ENCODE results near the gene AXIN1. TPM values are rescaled to one million over a fixed set of nuclear protein-coding genes. Genes with fewer than 3 reads are reported as not detected.

The AXIN1 gene, protein sequence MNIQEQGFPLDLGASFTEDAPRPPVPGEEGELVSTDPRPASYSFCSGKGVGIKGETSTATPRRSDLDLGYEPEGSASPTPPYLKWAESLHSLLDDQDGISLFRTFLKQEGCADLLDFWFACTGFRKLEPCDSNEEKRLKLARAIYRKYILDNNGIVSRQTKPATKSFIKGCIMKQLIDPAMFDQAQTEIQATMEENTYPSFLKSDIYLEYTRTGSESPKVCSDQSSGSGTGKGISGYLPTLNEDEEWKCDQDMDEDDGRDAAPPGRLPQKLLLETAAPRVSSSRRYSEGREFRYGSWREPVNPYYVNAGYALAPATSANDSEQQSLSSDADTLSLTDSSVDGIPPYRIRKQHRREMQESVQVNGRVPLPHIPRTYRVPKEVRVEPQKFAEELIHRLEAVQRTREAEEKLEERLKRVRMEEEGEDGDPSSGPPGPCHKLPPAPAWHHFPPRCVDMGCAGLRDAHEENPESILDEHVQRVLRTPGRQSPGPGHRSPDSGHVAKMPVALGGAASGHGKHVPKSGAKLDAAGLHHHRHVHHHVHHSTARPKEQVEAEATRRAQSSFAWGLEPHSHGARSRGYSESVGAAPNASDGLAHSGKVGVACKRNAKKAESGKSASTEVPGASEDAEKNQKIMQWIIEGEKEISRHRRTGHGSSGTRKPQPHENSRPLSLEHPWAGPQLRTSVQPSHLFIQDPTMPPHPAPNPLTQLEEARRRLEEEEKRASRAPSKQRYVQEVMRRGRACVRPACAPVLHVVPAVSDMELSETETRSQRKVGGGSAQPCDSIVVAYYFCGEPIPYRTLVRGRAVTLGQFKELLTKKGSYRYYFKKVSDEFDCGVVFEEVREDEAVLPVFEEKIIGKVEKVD
- total RNA-seq (14.5 TPM), polyA plus RNA-seq (ENCODE audit: insufficient read depth in 1 of 8, insufficient read length in 8 of 8, low replicate concordance in 1 of 8) (10 to 100 TPM; 11.5 to 19.2 (median 14.2) TPM)
- long read RNA-seq, donor 1, partial matches to known transcripts = 9 of 9 reads
- long read RNA-seq, donor 1, other reads (novel, unspliced or antisense) = 0 of 9 reads
- long read RNA-seq, donor 2 = 0 reads
- long read RNA-seq, donor 3, partial matches to known transcripts = 0 of 3 reads
- long read RNA-seq, donor 3, other reads (novel, unspliced or antisense) = 0 of 3 reads
- long read RNA-seq, donor 4, partial matches to known transcripts = 0 of 3 reads
- long read RNA-seq, donor 4, other reads (novel, unspliced or antisense) = 0 of 3 reads
- long read RNA-seq, donor 5, partial matches to known transcripts = 0 of 1 reads
- long read RNA-seq, donor 5, other reads (novel, unspliced or antisense) = 0 of 1 reads
- long read RNA-seq, donor 6, partial matches to known transcripts = 0 of 1 reads
- long read RNA-seq, donor 6, other reads (novel, unspliced or antisense) = 0 of 1 reads
- long read RNA-seq, donor 7, partial matches to known transcripts = 0 of 1 reads
- long read RNA-seq, donor 7, other reads (novel, unspliced or antisense) = 0 of 1 reads
- long read RNA-seq, donor 8 = 0 reads
- long read RNA-seq, donor 9, partial matches to known transcripts = 0 of 2 reads
- long read RNA-seq, donor 9, other reads (novel, unspliced or antisense) = 0 of 2 reads
- long read RNA-seq, donor 10 = 0 reads
- long read RNA-seq, donor 11 = 0 reads

DNA sequence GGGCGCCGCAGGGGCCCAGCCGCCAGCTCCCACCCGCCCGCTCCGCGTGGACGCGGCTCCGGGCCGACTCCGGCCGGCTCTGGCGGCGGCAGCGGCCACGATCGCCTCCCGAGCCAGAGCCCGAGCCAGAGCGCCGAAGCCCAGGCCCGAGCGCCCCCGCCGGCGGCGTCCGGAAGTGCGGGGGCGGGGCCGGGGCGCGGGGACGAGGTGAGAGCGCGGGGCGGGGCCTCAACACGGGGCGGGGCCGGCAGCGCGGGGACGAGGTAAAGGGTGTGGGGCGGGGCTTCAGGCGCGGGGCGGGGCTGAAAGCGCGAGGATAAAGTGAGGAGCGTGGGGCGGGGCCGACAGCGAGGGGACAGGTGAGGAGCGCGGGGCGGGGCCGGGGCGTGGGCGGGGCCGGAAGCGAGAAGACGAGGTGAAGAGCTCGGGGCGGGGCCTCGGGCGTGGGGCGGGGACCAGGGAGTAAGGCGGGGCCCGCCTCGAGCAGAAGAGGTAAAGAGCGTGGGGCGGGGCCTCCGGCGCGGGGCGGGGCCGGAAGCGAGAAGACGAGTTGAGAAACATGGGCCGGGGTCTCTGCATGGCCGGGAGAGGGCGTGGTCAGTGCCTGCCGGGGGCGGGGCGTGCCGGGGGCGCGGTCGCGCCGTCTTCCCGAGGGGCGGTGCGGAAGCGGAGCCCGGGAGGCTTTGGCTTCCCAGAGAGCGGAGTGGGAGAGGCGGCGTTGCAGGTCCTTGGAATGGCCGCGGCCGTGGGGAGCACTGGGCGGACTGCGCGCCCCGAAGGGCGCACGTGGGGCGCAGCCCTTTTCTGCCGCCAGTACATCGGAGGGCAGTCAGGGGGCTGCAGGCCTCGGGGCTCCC is at the start of gene AXIN1:
Gene AXIN1, minus strand, starts transcription at position 177 of the 857 bp plus-strand sequence. CDS start 5,698 bp downstream, outside the sequence.
- peak within 1 kb of the TSS; percentile 20 for H3K27ac ChIP-seq (ENCODE audit: low read length)

DNA sequence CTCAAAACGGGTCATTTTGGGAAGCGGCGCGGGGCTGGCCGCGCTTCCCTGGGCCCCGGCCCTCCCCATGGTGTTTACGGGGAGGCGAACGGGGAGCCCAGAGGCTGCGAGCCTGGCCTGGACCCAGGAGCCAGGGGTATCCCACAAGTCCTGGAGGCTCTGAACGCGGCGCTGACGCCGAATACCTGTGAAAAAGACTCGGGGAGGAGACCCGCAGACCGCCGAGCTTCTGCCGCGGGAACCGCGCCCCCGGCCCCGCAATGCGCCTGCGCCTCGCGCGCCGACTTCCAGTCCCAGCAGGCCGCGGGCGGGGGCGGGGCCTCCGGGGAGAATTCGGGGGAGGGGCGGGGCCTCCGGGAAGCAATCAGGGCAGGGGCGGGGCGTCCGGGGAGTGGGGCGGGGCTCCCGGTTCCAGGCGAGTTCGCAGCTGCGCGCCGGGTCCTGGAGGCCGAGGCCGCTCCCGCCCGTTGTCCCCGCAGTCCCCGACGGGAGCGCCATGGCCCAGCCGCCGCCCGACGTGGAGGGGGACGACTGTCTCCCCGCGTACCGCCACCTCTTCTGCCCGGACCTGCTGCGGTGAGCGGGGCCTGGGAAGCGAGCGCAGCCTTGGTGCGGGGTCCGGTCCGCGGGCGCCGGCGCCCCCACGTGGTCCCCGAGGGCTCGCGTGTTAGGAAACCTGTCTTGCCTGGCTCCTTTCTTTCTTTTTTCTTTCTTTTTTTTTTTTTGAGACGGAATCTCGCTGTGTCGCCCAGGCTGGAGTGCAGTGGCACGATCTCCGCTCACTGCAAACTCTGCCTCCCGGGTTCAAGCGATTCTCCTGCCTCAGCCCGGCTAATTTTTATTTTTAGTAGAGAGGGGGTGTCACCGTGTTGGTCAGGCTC is 49.2 kb upstream of the AXIN1 start, which contains the start of gene DECR2:
Gene DECR2, plus strand, starts transcription at position 418 of the 881 bp plus-strand sequence. Its CDS starts 79 bp downstream, at position 497.
- peaks cover 15% of the 10 kb centered on the region for H3K36me3 ChIP-seq (ENCODE audit: control insufficient read depth, insufficient read depth, low read length)
- H3K4me1 ChIP-seq (ENCODE audit: control insufficient read depth, insufficient read depth, low read length) = peaks cover 23% of the 10 kb centered on the region
- 0% methylated on average over 69 of the region's 91 CpGs for WGBS (ENCODE audit: insufficient coverage)
- DNase-seq = peak; percentile 96
- no peaks in the 10 kb centered on the region for H3K9me3 ChIP-seq (replicated peaks; ENCODE audit: control insufficient read depth, low read depth, low read length)
- peak within 1 kb of the TSS; percentile 94 for H3K4me3 ChIP-seq (ENCODE audit: low read length)
- H3K27me3 ChIP-seq (ENCODE audit: control insufficient read depth, insufficient read depth, low read length) = no peaks in the 10 kb centered on the region
- peak within 1 kb of the TSS; percentile 88 for H3K27ac ChIP-seq (ENCODE audit: low read length)

More for the DNA sequence above, at the start of gene AXIN1:
- H3K9me3 ChIP-seq (replicated peaks; ENCODE audit: control insufficient read depth, low read depth, low read length) = no peaks in the 10 kb centered on the region
- WGBS (ENCODE audit: insufficient coverage) = under 1% methylated on average over 90 of the region's 113 CpGs
- DNase-seq = peak; percentile 94
- H3K27me3 ChIP-seq (ENCODE audit: control insufficient read depth, insufficient read depth, low read length) = no peaks in the 10 kb centered on the region
- peaks cover 18% of the 10 kb centered on the region for H3K36me3 ChIP-seq (ENCODE audit: control insufficient read depth, insufficient read depth, low read length)
- H3K4me1 ChIP-seq (ENCODE audit: control insufficient read depth, insufficient read depth, low read length) = peaks cover 12% of the 10 kb centered on the region
- H3K4me3 ChIP-seq (ENCODE audit: low read length) = peak within 1 kb of the TSS; percentile 62

DNA sequence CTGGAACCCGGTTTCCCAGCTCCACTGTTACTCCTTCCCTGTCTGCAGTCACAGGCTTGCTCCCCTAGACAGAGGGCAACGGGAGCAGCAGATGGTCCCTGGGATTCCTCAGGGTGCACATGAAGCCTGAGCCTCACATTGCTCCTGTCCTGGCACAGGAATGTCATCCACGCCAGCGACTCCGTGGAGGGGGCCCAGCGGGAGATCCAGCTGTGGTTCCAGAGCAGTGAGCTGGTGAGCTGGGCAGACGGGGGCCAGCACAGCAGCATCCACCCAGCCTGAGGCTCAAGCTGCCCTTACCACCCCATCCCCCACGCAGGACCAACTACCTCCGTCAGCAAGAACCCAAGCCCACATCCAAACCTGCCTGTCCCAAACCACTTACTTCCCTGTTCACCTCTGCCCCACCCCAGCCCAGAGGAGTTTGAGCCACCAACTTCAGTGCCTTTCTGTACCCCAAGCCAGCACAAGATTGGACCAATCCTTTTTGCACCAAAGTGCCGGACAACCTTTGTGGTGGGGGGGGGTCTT is 47.6 kb upstream of the AXIN1 start:
- Histone ChIP-seq H3K27me3 (ENCODE audit: control insufficient read depth, insufficient read depth, low read length) (no peaks in the 10 kb centered on the region), H3K4me3 (ENCODE audit: low read length) (no peak overlapping the region), H3K9me3 (replicated peaks; ENCODE audit: control insufficient read depth, low read depth, low read length) (no peaks in the 10 kb centered on the region), H3K4me1 (ENCODE audit: control insufficient read depth, insufficient read depth, low read length) (peaks cover 26% of the 10 kb centered on the region), H3K27ac (ENCODE audit: low read length) (peak overlapping the region; percentile 29), H3K36me3 (ENCODE audit: control insufficient read depth, insufficient read depth, low read length) (peaks cover 15% of the 10 kb centered on the region)
- 64% methylated on average over 9 of the region's 10 CpGs for WGBS (ENCODE audit: insufficient coverage)
- DNase-seq = no peak

DNA sequence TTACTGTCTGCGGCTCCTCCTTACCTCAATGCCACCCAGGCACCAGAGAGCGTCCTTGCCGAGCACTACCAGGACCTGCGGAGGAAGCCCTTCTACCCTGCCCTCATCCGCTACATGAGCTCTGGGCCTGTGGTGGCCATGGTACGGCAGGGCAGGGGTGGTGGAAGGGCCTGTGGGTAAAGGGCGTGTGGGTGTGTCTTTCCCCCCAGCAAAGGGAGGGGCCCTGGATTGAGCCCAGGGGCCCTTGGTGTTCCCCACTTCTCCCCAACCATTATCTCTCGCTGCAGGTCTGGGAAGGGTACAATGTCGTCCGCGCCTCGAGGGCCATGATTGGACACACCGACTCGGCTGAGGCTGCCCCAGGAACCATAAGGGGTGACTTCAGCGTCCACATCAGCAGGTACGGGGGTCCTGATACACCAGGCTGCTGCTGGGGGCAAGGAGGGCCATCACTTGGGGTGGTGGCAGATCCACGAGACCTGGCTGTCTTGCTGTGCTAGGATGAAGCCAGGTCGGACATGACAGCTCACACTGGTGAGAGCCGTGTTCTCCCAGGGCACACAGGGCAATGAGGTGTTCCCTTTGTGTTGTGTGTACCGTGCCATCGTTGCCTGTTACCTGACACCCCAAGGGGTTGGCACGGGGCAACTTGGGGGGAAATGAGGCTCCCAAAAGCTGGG is 47.0 kb upstream of the AXIN1 start:
- Histone ChIP-seq H3K27ac (ENCODE audit: low read length) (no peak overlapping the region), H3K4me3 (ENCODE audit: low read length) (no peak overlapping the region), H3K27me3 (ENCODE audit: control insufficient read depth, insufficient read depth, low read length) (no peaks in the 10 kb centered on the region), H3K36me3 (ENCODE audit: control insufficient read depth, insufficient read depth, low read length) (peaks cover 15% of the 10 kb centered on the region), H3K4me1 (ENCODE audit: control insufficient read depth, insufficient read depth, low read length) (peaks cover 26% of the 10 kb centered on the region), H3K9me3 (replicated peaks; ENCODE audit: control insufficient read depth, low read depth, low read length) (no peaks in the 10 kb centered on the region)
- DNase-seq = no peak
- WGBS (ENCODE audit: insufficient coverage) = 83% methylated on average over 14 of the region's 22 CpGs

DNA sequence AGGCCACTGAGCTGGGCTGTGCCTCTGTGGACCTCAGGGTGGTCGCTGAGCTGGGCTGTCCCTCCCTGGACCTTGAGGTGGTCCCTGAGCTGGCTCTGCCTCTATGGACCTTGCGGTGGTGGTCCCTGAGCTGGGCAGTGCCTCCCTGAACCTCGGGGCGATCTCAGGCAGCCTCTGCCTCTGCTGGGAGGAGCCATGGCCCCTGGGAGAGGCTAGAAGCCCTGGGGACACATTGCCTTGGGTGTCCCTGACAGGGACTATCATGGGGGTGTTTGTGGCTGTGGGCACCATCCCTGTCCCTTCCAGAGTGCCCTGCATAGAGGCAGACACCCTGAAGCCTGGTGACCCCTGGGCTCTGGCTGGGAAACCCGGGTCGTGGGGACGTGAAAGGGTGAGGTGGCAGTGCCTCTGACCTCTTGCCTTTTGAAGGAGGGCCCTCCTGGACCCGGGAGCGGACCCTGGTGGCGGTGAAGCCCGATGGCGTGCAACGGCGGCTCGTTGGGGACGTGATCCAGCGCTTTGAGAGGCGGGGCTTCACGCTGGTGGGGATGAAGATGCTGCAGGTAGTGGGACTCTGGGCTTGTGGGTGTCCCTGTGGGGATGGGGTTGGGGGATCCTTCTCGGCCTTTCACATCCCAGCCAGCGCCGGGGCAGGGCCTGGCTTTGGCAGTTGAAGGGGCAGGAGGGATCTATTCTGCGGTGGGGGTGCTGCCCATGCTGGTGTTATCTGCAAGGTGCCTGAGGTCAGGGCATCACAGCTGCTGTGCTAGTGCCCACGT is 46.2 kb upstream of the AXIN1 start:
- WGBS (ENCODE audit: insufficient coverage) = 76% methylated on average over 10 of the region's 24 CpGs
- H3K4me1 ChIP-seq (ENCODE audit: control insufficient read depth, insufficient read depth, low read length) = peaks cover 26% of the 10 kb centered on the region
- H3K4me3 ChIP-seq (ENCODE audit: low read length) = no peak overlapping the region
- H3K27me3 ChIP-seq (ENCODE audit: control insufficient read depth, insufficient read depth, low read length) = no peaks in the 10 kb centered on the region
- peaks cover 15% of the 10 kb centered on the region for H3K36me3 ChIP-seq (ENCODE audit: control insufficient read depth, insufficient read depth, low read length)
- H3K27ac ChIP-seq (ENCODE audit: low read length) = no peak overlapping the region
- DNase-seq = no peak
- H3K9me3 ChIP-seq (replicated peaks; ENCODE audit: control insufficient read depth, low read depth, low read length) = no peaks in the 10 kb centered on the region

DNA sequence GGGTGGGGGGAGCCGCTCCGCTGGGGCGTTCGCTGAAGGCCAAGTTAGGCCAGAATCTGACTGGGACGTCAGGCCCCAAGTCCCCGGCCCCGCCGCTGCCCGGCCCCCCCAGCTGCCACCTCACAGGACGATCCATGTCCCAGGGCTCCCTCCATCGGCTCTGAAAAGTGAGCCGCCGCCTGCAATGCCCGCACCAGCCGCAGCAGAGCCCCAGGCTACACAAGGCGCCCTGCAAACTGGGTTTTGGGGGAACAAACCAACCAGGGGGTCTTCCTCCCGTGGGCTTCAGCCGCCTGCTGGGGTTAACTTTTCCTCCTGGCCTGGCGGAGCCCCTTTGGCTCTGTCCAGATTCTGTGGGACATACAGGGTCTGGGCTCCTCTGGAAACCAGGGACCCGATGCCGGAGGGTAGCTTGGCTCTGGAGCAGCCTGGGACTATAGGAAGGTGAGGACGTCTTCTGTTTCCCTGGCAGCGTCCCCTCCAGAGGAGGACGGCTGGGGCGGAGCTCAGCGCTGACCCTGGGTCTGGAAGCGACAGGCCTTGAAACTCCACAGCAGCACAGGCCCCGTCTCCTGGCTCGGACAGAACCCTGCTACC is 45.3 kb upstream of the AXIN1 start:
- no peaks in the 10 kb centered on the region for H3K27me3 ChIP-seq (ENCODE audit: control insufficient read depth, insufficient read depth, low read length)
- peaks cover 26% of the 10 kb centered on the region for H3K4me1 ChIP-seq (ENCODE audit: control insufficient read depth, insufficient read depth, low read length)
- H3K36me3 ChIP-seq (ENCODE audit: control insufficient read depth, insufficient read depth, low read length) = peaks cover 15% of the 10 kb centered on the region
- 11% methylated on average over 22 of the region's 29 CpGs for WGBS (ENCODE audit: insufficient coverage)
- peak overlapping the region; percentile 77 for H3K27ac ChIP-seq (ENCODE audit: low read length)
- peak; percentile 81 for DNase-seq
- H3K9me3 ChIP-seq (replicated peaks; ENCODE audit: control insufficient read depth, low read depth, low read length) = no peaks in the 10 kb centered on the region
- peak overlapping the region; percentile 23 for H3K4me3 ChIP-seq (ENCODE audit: low read length)

DNA sequence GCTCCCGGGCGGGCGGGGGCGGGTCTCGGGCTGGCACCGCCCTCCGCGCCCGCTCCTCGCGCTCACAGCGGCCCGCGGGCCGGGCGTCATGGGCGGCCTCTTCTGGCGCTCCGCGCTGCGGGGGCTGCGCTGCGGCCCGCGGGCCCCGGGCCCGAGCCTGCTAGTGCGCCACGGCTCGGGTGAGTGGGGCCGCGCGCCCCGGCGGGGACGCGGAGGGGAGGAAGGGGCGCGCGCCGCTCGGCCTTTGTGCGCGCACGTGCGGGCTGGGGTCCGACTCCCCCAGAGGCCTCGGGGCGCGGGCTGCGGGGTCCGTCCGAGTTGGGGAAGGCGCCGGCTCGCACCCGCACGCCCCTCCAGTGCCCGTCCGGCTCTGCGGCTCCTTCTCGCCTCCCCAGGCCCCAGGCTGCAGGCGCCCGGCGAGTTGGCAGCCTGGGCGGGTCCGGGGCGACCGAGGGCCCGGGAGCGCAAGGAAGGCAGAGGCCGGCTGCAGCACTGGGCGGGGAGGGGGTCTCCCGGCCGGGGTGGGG is 44.7 kb upstream of the AXIN1 start, which contains the start of gene NME4:
Gene NME4, plus strand, starts transcription at position 65 of the 527 bp plus-strand sequence. Its CDS starts 24 bp downstream, at position 89.
- peak; percentile 62 for DNase-seq
- peaks cover 23% of the 10 kb centered on the region for H3K4me1 ChIP-seq (ENCODE audit: control insufficient read depth, insufficient read depth, low read length)
- WGBS (ENCODE audit: insufficient coverage) = under 1% methylated on average over 65 of the region's 75 CpGs
- no peaks in the 10 kb centered on the region for H3K27me3 ChIP-seq (ENCODE audit: control insufficient read depth, insufficient read depth, low read length)
- no peaks in the 10 kb centered on the region for H3K9me3 ChIP-seq (replicated peaks; ENCODE audit: control insufficient read depth, low read depth, low read length)
- peak within 1 kb of the TSS; percentile 51 for H3K4me3 ChIP-seq (ENCODE audit: low read length)
- H3K36me3 ChIP-seq (ENCODE audit: control insufficient read depth, insufficient read depth, low read length) = peaks cover 15% of the 10 kb centered on the region
- H3K27ac ChIP-seq (ENCODE audit: low read length) = peak within 1 kb of the TSS; percentile 77

Data from muscle of leg (tissue), 16 donors.